Measurements from ENCODE around the gene MCF2L2. TPM values are rescaled to one million over a fixed set of nuclear protein-coding genes. Genes with fewer than 3 reads are reported as not detected.
A peak's percentile ranks its signal among the peaks of the same experiment; 100 is the strongest.

MCF2L2 gene
- total RNA-seq, 1 donor: under 0.01 TPM

DNA sequence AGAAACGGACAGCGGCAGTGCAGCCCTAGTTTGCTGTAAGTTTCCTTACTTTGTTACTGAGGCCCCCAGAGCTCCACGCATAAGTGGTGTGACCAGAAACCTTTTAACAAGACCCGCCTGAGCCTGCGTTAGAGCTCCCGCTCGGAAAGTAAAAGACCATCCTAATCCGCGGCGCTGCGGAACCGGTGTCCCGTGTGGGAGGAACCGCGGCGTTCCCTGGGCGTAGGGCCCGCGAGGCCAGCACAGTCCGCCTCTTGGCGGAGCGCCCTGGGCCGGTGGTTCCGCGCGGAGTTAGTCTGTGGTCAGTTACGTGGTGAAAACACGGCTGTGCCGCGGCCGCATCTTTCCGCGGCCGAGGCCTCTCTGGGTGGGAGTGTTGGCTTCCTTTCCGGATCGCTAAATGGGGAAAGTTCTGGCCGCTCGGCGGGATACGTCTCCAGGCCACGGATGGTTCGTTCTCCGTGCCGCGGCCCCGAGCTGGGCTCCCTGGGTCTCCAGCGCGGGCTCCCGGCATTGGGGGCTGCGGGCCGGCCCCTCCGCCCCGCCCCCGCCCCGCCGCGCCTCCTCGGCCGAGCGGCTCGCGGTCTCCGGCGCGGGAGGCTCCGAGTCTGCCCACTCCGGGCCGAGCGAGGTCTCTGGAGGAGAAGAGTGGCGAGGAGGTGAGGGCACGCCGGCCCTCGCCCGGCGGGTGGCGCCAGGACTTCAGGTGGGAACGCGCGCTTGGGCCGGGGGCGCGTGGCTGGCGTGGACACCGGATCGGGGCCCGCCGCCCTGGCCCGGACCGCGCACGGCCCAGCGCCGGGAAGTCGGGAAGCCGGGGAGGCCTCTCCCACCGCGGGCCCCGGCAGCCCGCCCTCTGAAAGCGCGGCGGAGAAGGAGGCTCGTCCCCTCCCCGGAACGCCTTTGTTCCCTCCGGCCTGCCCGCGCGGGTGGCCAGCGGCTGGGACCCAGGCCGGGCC, 174.6 kb downstream of the MCF2L2 start:
- Histone ChIP-seq H3K27me3 (ENCODE audit: insufficient read depth, low read length) (peaks cover 7% of the 10 kb centered on the region), H3K4me3 (ENCODE audit: insufficient read depth, low read length) (peak overlapping the region; percentile 86), H2AFZ (ENCODE audit: low read length) (peak overlapping the region; percentile 94), H3K4me1 (ENCODE audit: insufficient read depth, low read length) (no peaks in the 10 kb centered on the region), H3K4me2 (ENCODE audit: insufficient read depth, low read length) (peak overlapping the region; percentile 99), H3K36me3 (ENCODE audit: insufficient read depth, low read length) (no peaks in the 10 kb centered on the region), H3K27ac (ENCODE audit: low read depth, low read length) (peak overlapping the region; percentile 12), H3K9me3 (ENCODE audit: low read depth, low read length) (no peaks in the 10 kb centered on the region), H3K79me2 (ENCODE audit: insufficient read depth, low read length) (no peaks in the 10 kb centered on the region), H4K20me1 (ENCODE audit: insufficient read depth, low read length) (no peaks in the 10 kb centered on the region)
- DNase-seq (ENCODE audit: insufficient read length, low spot score, missing footprints): peak; percentile 90
- TF ChIP-seq, protein P1, sequence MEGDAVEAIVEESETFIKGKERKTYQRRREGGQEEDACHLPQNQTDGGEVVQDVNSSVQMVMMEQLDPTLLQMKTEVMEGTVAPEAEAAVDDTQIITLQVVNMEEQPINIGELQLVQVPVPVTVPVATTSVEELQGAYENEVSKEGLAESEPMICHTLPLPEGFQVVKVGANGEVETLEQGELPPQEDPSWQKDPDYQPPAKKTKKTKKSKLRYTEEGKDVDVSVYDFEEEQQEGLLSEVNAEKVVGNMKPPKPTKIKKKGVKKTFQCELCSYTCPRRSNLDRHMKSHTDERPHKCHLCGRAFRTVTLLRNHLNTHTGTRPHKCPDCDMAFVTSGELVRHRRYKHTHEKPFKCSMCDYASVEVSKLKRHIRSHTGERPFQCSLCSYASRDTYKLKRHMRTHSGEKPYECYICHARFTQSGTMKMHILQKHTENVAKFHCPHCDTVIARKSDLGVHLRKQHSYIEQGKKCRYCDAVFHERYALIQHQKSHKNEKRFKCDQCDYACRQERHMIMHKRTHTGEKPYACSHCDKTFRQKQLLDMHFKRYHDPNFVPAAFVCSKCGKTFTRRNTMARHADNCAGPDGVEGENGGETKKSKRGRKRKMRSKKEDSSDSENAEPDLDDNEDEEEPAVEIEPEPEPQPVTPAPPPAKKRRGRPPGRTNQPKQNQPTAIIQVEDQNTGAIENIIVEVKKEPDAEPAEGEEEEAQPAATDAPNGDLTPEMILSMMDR (IDR thresholded peaks at IDR 0.05; ENCODE audit: extremely low read depth, low read depth, low read length): no peak

- TF ChIP-seq, protein P1 (IDR thresholded peaks at IDR 0.05; ENCODE audit: extremely low read depth, low read depth, low read length): no peak
- Histone ChIP-seq H3K79me2 (ENCODE audit: insufficient read depth, low read length) (no peaks in the 10 kb centered on the region), H2AFZ (ENCODE audit: low read length) (peak within 1 kb of the TSS; percentile 94), H3K4me1 (ENCODE audit: insufficient read depth, low read length) (no peaks in the 10 kb centered on the region), H3K27ac (ENCODE audit: low read depth, low read length) (peak within 1 kb of the TSS; percentile 12), H3K4me2 (ENCODE audit: insufficient read depth, low read length) (peak within 1 kb of the TSS; percentile 99), H3K27me3 (ENCODE audit: insufficient read depth, low read length) (peaks cover 7% of the 10 kb centered on the region), H3K9me3 (ENCODE audit: low read depth, low read length) (no peaks in the 10 kb centered on the region), H4K20me1 (ENCODE audit: insufficient read depth, low read length) (no peaks in the 10 kb centered on the region), H3K4me3 (ENCODE audit: insufficient read depth, low read length) (peak within 1 kb of the TSS; percentile 86), H3K36me3 (ENCODE audit: insufficient read depth, low read length) (no peaks in the 10 kb centered on the region)
- DNase-seq (ENCODE audit: insufficient read length, low spot score, missing footprints): peak; percentile 85
These were observed 175.4 kb downstream of the MCF2L2 start, which contains the start of gene B3GNT5 for GRCh38 chr3:183252973-183253527. B3GNT5 (plus strand) TSS chr3:183253253; CDS start chr3:183269799, 16,546 bp downstream.

- H3K36me3 ChIP-seq (ENCODE audit: insufficient read depth, low read length): no peaks in the 10 kb centered on the region
- H3K4me1 ChIP-seq (ENCODE audit: insufficient read depth, low read length): no peaks in the 10 kb centered on the region
- H3K4me2 ChIP-seq (ENCODE audit: insufficient read depth, low read length): peak overlapping the region; percentile 99
- no peaks in the 10 kb centered on the region for H3K9me3 ChIP-seq (ENCODE audit: low read depth, low read length)
- H2AFZ ChIP-seq (ENCODE audit: low read length): no peak overlapping the region
- no peak overlapping the region for H3K27ac ChIP-seq (ENCODE audit: low read depth, low read length)
- H3K27me3 ChIP-seq (ENCODE audit: insufficient read depth, low read length): peaks cover 7% of the 10 kb centered on the region
- TF ChIP-seq, protein P1 (IDR thresholded peaks at IDR 0.05; ENCODE audit: extremely low read depth, low read depth, low read length): no peak
- no peak overlapping the region for H3K4me3 ChIP-seq (ENCODE audit: insufficient read depth, low read length)
- no peak for DNase-seq (ENCODE audit: insufficient read length, low spot score, missing footprints)
- H4K20me1 ChIP-seq (ENCODE audit: insufficient read depth, low read length): no peaks in the 10 kb centered on the region
- no peaks in the 10 kb centered on the region for H3K79me2 ChIP-seq (ENCODE audit: insufficient read depth, low read length)
These were observed 176.2 kb downstream of the MCF2L2 start for GRCh38 chr3:183252118-183252782.

All from osteoblast (primary cell).